H9 (cell line): ENCODE data around the gene CRAMP1. TPM values are rescaled to one million over a fixed set of nuclear protein-coding genes. Genes with fewer than 3 reads are reported as not detected.

Source experiments
- DNase-seq: peaks from one replicate; pipeline ENCODE4 v3.0.0-alpha.2; 2017
- H2AFZ ChIP-seq: one replicate; pipeline ENCODE4 v1.6.1; 2013; ENCODE audit warnings: mild to moderate bottlenecking, low read length, control low read depth, moderate library complexity
- H2AK5ac ChIP-seq: 2 replicates; pipeline ENCODE4 v1.6.1; 2013; ENCODE audit warnings: low read length, control low read depth, mixed read lengths; ENCODE audit not compliant: insufficient read length
- H2BK120ac ChIP-seq: one replicate; pipeline ENCODE4 v1.6.1; 2013; ENCODE audit warnings: low read depth, mild to moderate bottlenecking, low read length, control low read depth, inconsistent platforms; ENCODE audit not compliant: poor library complexity, severe bottlenecking
- H2BK12ac ChIP-seq: 2 replicates; pipeline ENCODE4 v1.6.1; 2013; ENCODE audit warnings: low read length, control low read depth, mixed read lengths, low read depth; ENCODE audit not compliant: insufficient read length
- H2BK15ac ChIP-seq: 2 replicates; pipeline ENCODE4 v1.6.1; 2013; ENCODE audit warnings: low read depth, low read length, control low read depth
- H2BK20ac ChIP-seq: one replicate; pipeline ENCODE4 v1.6.1; 2013; ENCODE audit warnings: low read depth, mild to moderate bottlenecking, low read length, control low read depth, inconsistent platforms; ENCODE audit not compliant: poor library complexity, severe bottlenecking
- H2BK5ac ChIP-seq: 2 replicates; pipeline ENCODE4 v1.6.1; 2013; ENCODE audit warnings: low read length, control low read depth, mixed read lengths; ENCODE audit not compliant: insufficient read length
- H3K14ac ChIP-seq: 2 replicates; pipeline ENCODE4 v1.6.1; 2013; ENCODE audit warnings: low read length, control low read depth; ENCODE audit not compliant: insufficient read depth
- H3K18ac ChIP-seq: 2 replicates; pipeline ENCODE4 v1.6.1; 2013; ENCODE audit warnings: low read depth, mild to moderate bottlenecking, mixed read lengths, low read length, control low read depth; ENCODE audit not compliant: insufficient read length
- H3K23ac ChIP-seq: 2 replicates; pipeline ENCODE4 v1.6.1; 2013; ENCODE audit warnings: low read length, control low read depth, mixed read lengths, low read depth; ENCODE audit not compliant: insufficient read length
- H3K23me2 ChIP-seq: 2 replicates; pipeline ENCODE4 v1.6.1; 2013; ENCODE audit warnings: low read depth, mild to moderate bottlenecking, mixed read lengths, low read length, control low read depth; ENCODE audit not compliant: insufficient read length, poor library complexity, severe bottlenecking
- H3K27ac ChIP-seq: 2 replicates; pipeline ENCODE4 v1.5.1; 2013; ENCODE audit warnings: low read length, control low read depth, mixed read lengths, low read depth; ENCODE audit not compliant: insufficient read length
- H3K27me3 ChIP-seq: 2 replicates; pipeline ENCODE4 v1.6.1; 2013; ENCODE audit warnings: low read length, control low read depth, inconsistent platforms; ENCODE audit not compliant: insufficient read depth
- H3K4ac ChIP-seq: 2 replicates; pipeline ENCODE4 v1.6.1; 2013; ENCODE audit warnings: low read depth, mild to moderate bottlenecking, control low read depth, inconsistent platforms, low read length, moderate library complexity
- H3K4me1 ChIP-seq: 2 replicates; pipeline ENCODE4 v1.6.1; 2013; ENCODE audit warnings: low read length, control low read depth, inconsistent platforms; ENCODE audit not compliant: insufficient read depth
- H3K4me2 ChIP-seq: 2 replicates; pipeline ENCODE4 v1.6.1; 2013; ENCODE audit warnings: low read length, control low read depth, mixed read lengths; ENCODE audit not compliant: insufficient read length, insufficient read depth
- H3K56ac ChIP-seq: 2 replicates; pipeline ENCODE4 v1.6.1; 2013; ENCODE audit warnings: low read depth, mild to moderate bottlenecking, mixed read lengths, low read length, control low read depth; ENCODE audit not compliant: insufficient read length
- H3K79me1 ChIP-seq: 2 replicates; pipeline ENCODE4 v1.6.1; 2013; ENCODE audit warnings: low read depth, mild to moderate bottlenecking, moderate library complexity, low read length, control low read depth, inconsistent platforms; ENCODE audit not compliant: insufficient read depth, poor library complexity, severe bottlenecking
- H3K79me2 ChIP-seq: 2 replicates; pipeline ENCODE4 v1.6.1; 2013; ENCODE audit warnings: low read length, control low read depth, inconsistent platforms; ENCODE audit not compliant: insufficient read depth
- H3K9ac ChIP-seq: 2 replicates; pipeline ENCODE4 v1.6.1; 2013; ENCODE audit warnings: low read length, control low read depth, mixed read lengths; ENCODE audit not compliant: insufficient read length; ENCODE audit errors: extremely low read depth
- H3K9me3 ChIP-seq: one replicate; pipeline ENCODE4 v1.6.1; 2013; ENCODE audit warnings: low read depth, low read length, inconsistent platforms; ENCODE audit not compliant: control insufficient read depth
- H3T11ph ChIP-seq: one replicate; pipeline ENCODE4 v1.6.1; 2013; ENCODE audit warnings: mild to moderate bottlenecking, low read length, control low read depth, inconsistent platforms
- H4K20me1 ChIP-seq: one replicate; pipeline ENCODE4 v1.6.1; 2013; ENCODE audit not compliant: control insufficient read depth, insufficient read length, insufficient read depth
- H4K5ac ChIP-seq: 2 replicates; pipeline ENCODE4 v1.6.1; 2013; ENCODE audit warnings: low read depth, mild to moderate bottlenecking, mixed read lengths, low read length, control low read depth; ENCODE audit not compliant: insufficient read length
- H4K8ac ChIP-seq: replicated peaks from 2 replicates; pipeline ENCODE4 v1.6.1; 2013; ENCODE audit warnings: low read length, control low read depth, mixed read lengths, low read depth; ENCODE audit not compliant: insufficient read length
- H4K91ac ChIP-seq: 2 replicates; pipeline ENCODE4 v1.6.1; 2013; ENCODE audit warnings: low read depth, mild to moderate bottlenecking, moderate library complexity, mixed read lengths, low read length, control low read depth; ENCODE audit not compliant: insufficient read length
- H3K27ac Mint-ChIP-seq, 3 experiments: 2 replicates in 2 of 3; 3 replicates in 1 of 3; pipeline ENCODE4 v1.8.0; 2020 to 2021; ENCODE audit warnings: mixed read lengths in 3 of 3, mild to moderate bottlenecking in 1 of 3, moderate library complexity in 1 of 3
- H3K27me3 Mint-ChIP-seq: 2 replicates; pipeline ENCODE4 v1.8.0; 2021; ENCODE audit warnings: low read depth, mild to moderate bottlenecking, moderate library complexity, mixed read lengths
- H3K36me3 Mint-ChIP-seq, 3 experiments: 2 replicates in 2 of 3; 3 replicates in 1 of 3; pipeline ENCODE4 v1.8.0; 2020 to 2021; ENCODE audit warnings: low read depth in 3 of 3, mixed read lengths in 3 of 3; ENCODE audit not compliant: insufficient read depth in 1 of 3
- H3K4me1 Mint-ChIP-seq, 2 experiments: 2 replicates each; pipeline ENCODE4 v1.8.0; 2020; ENCODE audit warnings: mixed read lengths in 2 of 2
- H3K4me3 Mint-ChIP-seq, 2 experiments: 2 replicates in 1 of 2; 3 replicates in 1 of 2; pipeline ENCODE4 v1.8.0; 2020 to 2021; ENCODE audit warnings: mild to moderate bottlenecking in 2 of 2, mixed read lengths in 2 of 2, moderate library complexity in 1 of 2
- H3K9me3 Mint-ChIP-seq, 2 experiments: 2 replicates in 1 of 2; 3 replicates in 1 of 2; pipeline ENCODE4 v1.8.0; 2020; ENCODE audit warnings: mild to moderate bottlenecking in 2 of 2, mixed read lengths in 2 of 2, moderate library complexity in 1 of 2
- WGBS: extraction: QIAGEN DNeasy Blood & Tissue Kit; methylation state at CpG from one replicate; pipeline ENCODE4 v1.1.7; 2013; ENCODE audit warnings: missing lambda C conversion rate, low lambda C conversion rate, mixed read lengths; ENCODE audit not compliant: insufficient read length; ENCODE audit errors: extremely low coverage; 5-methylcytosine and 5-hydroxymethylcytosine counted together
- total RNA-seq: library from RNA; stranded (reverse); gene quantifications from 2 replicates; pipeline ENCODE4 v1.2.1, GENCODE V29; 2021
- TF ChIP-seq, protein P1 (sequence below): fragments of 200-600 bp; sonication (generic); conservative IDR thresholded peaks from 3 replicates; pipeline ENCODE4 v1.8.0; 2021; ENCODE audit warnings: antibody characterized with exemption, mild to moderate bottlenecking

The CRAMP1 gene
- total RNA-seq, 1 experiment from 2014 or later = 46.2 TPM

DNA sequence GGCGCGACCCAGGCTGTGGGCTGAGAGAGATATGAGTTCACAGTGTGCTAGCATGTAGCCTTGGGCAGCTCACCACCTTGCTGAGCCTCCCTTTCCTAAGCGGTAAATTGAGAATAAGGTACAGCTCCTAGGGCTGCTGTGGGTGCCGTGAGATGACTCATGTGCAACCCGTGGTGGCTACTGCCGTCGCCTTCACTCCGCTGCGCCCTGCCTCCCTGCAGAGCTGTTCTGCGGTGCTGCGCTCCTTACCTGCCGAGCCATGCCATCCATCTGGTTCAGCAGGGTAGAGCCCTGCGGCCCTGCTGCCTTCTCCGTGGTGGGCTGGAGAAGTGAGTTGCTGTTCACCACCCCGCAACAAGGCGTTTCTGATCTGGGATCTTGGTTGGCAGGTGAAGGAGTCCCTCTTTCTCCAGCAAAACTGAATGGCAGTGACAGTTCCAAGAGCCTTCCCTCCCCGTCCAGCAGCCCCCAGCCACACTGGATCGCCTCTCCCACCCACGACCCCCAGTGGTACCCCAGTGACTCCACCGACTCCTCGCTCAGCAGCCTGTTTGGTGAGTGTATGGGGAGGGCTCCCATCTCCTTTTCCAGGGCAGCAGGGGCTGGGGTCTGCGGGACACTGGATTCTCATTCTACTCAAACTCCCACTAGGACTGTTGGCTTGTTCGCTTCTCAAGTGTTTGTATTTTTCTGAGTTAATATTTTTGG lies 56.6 kb downstream of the CRAMP1 start:
- no peak overlapping the region for H2BK12ac ChIP-seq
- H3K4me1 ChIP-seq = no peaks in the 10 kb centered on the region
- H3K79me1 ChIP-seq = no peaks in the 10 kb centered on the region
- no peak overlapping the region for H2AK5ac ChIP-seq
- no peak overlapping the region for H2BK120ac ChIP-seq
- no peak overlapping the region for H3T11ph ChIP-seq
- H3K56ac ChIP-seq = no peak overlapping the region
- H2BK15ac ChIP-seq = no peak overlapping the region
- H3K27ac ChIP-seq = no peak overlapping the region
- H3K4me3 Mint-ChIP-seq = no peak overlapping the region
- TF ChIP-seq, protein P1, sequence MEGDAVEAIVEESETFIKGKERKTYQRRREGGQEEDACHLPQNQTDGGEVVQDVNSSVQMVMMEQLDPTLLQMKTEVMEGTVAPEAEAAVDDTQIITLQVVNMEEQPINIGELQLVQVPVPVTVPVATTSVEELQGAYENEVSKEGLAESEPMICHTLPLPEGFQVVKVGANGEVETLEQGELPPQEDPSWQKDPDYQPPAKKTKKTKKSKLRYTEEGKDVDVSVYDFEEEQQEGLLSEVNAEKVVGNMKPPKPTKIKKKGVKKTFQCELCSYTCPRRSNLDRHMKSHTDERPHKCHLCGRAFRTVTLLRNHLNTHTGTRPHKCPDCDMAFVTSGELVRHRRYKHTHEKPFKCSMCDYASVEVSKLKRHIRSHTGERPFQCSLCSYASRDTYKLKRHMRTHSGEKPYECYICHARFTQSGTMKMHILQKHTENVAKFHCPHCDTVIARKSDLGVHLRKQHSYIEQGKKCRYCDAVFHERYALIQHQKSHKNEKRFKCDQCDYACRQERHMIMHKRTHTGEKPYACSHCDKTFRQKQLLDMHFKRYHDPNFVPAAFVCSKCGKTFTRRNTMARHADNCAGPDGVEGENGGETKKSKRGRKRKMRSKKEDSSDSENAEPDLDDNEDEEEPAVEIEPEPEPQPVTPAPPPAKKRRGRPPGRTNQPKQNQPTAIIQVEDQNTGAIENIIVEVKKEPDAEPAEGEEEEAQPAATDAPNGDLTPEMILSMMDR = no peak
- H4K91ac ChIP-seq = no peak overlapping the region
- no peak overlapping the region for H2BK20ac ChIP-seq
- H3K79me2 ChIP-seq = no peaks in the 10 kb centered on the region
- H2AFZ ChIP-seq = no peak overlapping the region
- H3K18ac ChIP-seq = no peak overlapping the region
- no peak overlapping the region for H4K8ac ChIP-seq
- no peak overlapping the region for H2BK5ac ChIP-seq
- no peak for DNase-seq
- peaks cover 43 to 97% (median 78%) of the 10 kb centered on the region in 3 experiments; a peak in 6 of 7 replicates for H3K36me3 Mint-ChIP-seq
- H3K9me3 ChIP-seq = no peaks in the 10 kb centered on the region
- no peaks in the 10 kb centered on the region for H3K23me2 ChIP-seq
- H4K20me1 ChIP-seq = no peaks in the 10 kb centered on the region
- H3K23ac ChIP-seq = no peak overlapping the region
- no peaks in the 10 kb centered on the region; a peak in 1 of 5 replicates for H3K9me3 Mint-ChIP-seq
- no peak overlapping the region for H3K14ac ChIP-seq
- H3K27me3 ChIP-seq = no peaks in the 10 kb centered on the region
- H3K4ac ChIP-seq = no peak overlapping the region
- no peak overlapping the region; a peak in 1 of 7 replicates for H3K27ac Mint-ChIP-seq
- no peak overlapping the region for H3K4me2 ChIP-seq
- WGBS = no CpG with 5 or more reads among the region's 23 CpGs
- no peak overlapping the region for H3K9ac ChIP-seq
- no peaks in the 10 kb centered on the region for H3K27me3 Mint-ChIP-seq
- H4K5ac ChIP-seq = no peak overlapping the region
- no peaks in the 10 kb centered on the region for H3K4me1 Mint-ChIP-seq
